ENCODE results near the gene WHAMM. TPM values are rescaled to one million over a fixed set of nuclear protein-coding genes. Genes with fewer than 3 reads are reported as not detected.
A peak's percentile ranks its signal among the peaks of the same experiment; 100 is the strongest.
"Not testable (repeated sequence)": the region's sequence is repeated elsewhere in the genome, so short reads cannot be mapped to it uniquely, and the experiment has no call there.

The WHAMM gene
- total RNA-seq, 4 donors from 2014 or later = 14.1 to 22.1 (median 21.8) TPM

- in situ Hi-C loops (cut with MboI; ENCODE audit: low sequenced_read_pairs in 4 of 4) (loop anchor here in 1 of 4 donors (5.0 kb wide), 1 partner anchor 38 kb away; no protein-coding TSS in a partner anchor), intact Hi-C loops (cut with DNase I; ENCODE audit: low total_unique reads) (loop anchor here (2.0 to 10.0 kb wide), 4 partner anchors 42 to 340 kb away; partner anchors contain the start of genes FSD2, HOMER2 and TM6SF1)
- ATAC-seq (peak in 1 of 2 donors; percentile 10), DNase-seq (peak in 1 of 2 donors; percentile 20)
- Histone ChIP-seq H3K4me1 (peaks cover 55 to 86% of the 10 kb centered on the region in 2 donors), H3K9me3 (no peaks in the 10 kb centered on the region), H3K4me3 (no peak overlapping the region), H3K27me3 (no peaks in the 10 kb centered on the region), H3K36me3 (no peaks in the 10 kb centered on the region), H3K27ac (peak overlapping the region; percentile 88 to 96 (median 92))
- no peak for TF ChIP-seq CTCF (IDR thresholded peaks at IDR 0.05 in 4 of 5, conservative IDR thresholded peaks at IDR 0.05 in 1 of 5)
- no peak for TF ChIP-seq POLR2A (IDR thresholded peaks at IDR 0.05)
Measured at GRCh38 chr15:82764740-82765139, 44.7 kb upstream of the WHAMM start.

- H3K4me1 ChIP-seq = peaks cover 55 to 80% of the 10 kb centered on the region in 2 donors
- DNase-seq (peak; percentile 12 to 56), ATAC-seq (peak in 1 of 2 donors; percentile 19)
- H3K9me3 ChIP-seq, H3K4me3 ChIP-seq, H3K36me3 ChIP-seq, H3K27me3 ChIP-seq: not testable (repeated sequence)
- in situ Hi-C loops (cut with MboI; ENCODE audit: low sequenced_read_pairs in 4 of 4) = loop anchor here in 1 of 4 donors (5.0 kb wide), 1 partner anchor 36 kb away; no protein-coding TSS in a partner anchor
- peak; percentile 13 to 22 for TF ChIP-seq POLR2A (IDR thresholded peaks at IDR 0.05)
- intact Hi-C loops (cut with DNase I; ENCODE audit: low total_unique reads) = loop anchor here (5.0 to 10.0 kb wide), 2 partner anchors 186 to 339 kb away; partner anchors contain the start of genes HOMER2 and TM6SF1
- H3K27ac ChIP-seq = peak overlapping the region; percentile 88 to 96 (median 92)
Measured at GRCh38 chr15:82766201-82766600, 43.2 kb upstream of the WHAMM start.

DNA sequence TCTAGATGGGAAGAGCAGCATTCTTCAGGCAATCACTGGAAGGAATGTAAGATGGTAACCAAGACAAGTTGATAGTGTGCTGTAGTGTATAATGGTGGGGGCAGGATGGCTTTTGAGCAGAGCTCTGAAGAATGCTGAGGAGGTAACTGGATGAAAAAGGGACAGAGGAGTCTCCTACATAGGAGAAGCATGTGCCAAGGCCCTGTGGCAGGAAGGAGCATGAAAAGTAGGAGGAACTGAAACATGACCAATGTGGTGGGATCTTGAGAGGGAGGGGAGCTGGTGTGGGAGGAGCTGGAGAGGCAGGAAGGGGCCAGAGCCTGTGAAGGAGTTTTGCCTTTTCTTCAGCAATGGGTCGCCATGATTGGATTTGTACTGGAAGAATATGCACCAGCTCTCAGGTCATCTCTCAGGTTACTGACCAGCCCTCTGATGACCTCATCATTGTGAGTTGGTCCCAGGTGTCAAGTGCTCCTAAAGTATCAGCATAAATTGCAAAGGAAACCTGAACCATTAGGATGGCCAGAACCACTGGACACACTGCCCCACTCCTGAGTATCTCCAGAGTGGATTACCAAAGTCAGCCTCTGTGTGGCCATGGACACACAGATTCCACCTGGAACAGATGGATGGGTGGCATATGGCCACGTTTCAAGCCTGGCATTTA is 42.1 kb upstream of the WHAMM start:
- DNase-seq = peak; percentile 18 to 60
- no peaks in the 10 kb centered on the region for H3K27me3 ChIP-seq
- no peaks in the 10 kb centered on the region for H3K9me3 ChIP-seq
- intact Hi-C loops (cut with DNase I; ENCODE audit: low total_unique reads) = loop anchor here (5.0 to 10.0 kb wide), 2 partner anchors 185 to 338 kb away; partner anchors contain the start of genes HOMER2 and TM6SF1
- H3K36me3 ChIP-seq = no peaks in the 10 kb centered on the region
- TF ChIP-seq POLR2A (IDR thresholded peaks at IDR 0.05) = peak in 1 of 2 donors; percentile 46
- no peak for TF ChIP-seq CTCF (IDR thresholded peaks at IDR 0.05 in 4 of 5, conservative IDR thresholded peaks at IDR 0.05 in 1 of 5)
- H3K4me1 ChIP-seq = peaks cover 55 to 73% of the 10 kb centered on the region in 2 donors
- no peak overlapping the region for H3K4me3 ChIP-seq
- peak overlapping the region; percentile 88 to 96 (median 92) for H3K27ac ChIP-seq
- in situ Hi-C loops (cut with MboI; ENCODE audit: low sequenced_read_pairs in 4 of 4) = loop anchor here in 1 of 4 donors (5.0 kb wide), 1 partner anchor 35 kb away; no protein-coding TSS in a partner anchor
- ATAC-seq = peak; percentile 3 to 7

GRCh38 chr15:82768414-82769054 is 40.9 kb upstream of the WHAMM start:
- peak; percentile 76 to 87 for ATAC-seq
- intact Hi-C loops (cut with DNase I; ENCODE audit: low total_unique reads) = loop anchor here (5.0 to 10.0 kb wide), 2 partner anchors 184 to 336 kb away; partner anchors contain the start of genes HOMER2 and TM6SF1

More at GRCh38 chr15:82768414-82769054, 40.9 kb upstream of the WHAMM start:
- Histone ChIP-seq H3K27ac (peak overlapping the region; percentile 88 to 96 (median 92)), H3K4me1 (peaks cover 46 to 62% of the 10 kb centered on the region in 2 donors), H3K4me3 (no peak overlapping the region), H3K36me3 (no peaks in the 10 kb centered on the region), H3K9me3 (no peaks in the 10 kb centered on the region), H3K27me3 (no peaks in the 10 kb centered on the region)
- peak; percentile 85 to 88 for DNase-seq
- in situ Hi-C loops (cut with MboI; ENCODE audit: low sequenced_read_pairs in 4 of 4) = loop anchor here in 1 of 4 donors (5.0 kb wide), 1 partner anchor 34 kb away; no protein-coding TSS in a partner anchor
- no peak for TF ChIP-seq CTCF (IDR thresholded peaks at IDR 0.05 in 4 of 5, conservative IDR thresholded peaks at IDR 0.05 in 1 of 5)
- peak; percentile 40 to 47 for TF ChIP-seq POLR2A (IDR thresholded peaks at IDR 0.05)
